Stimulated activated CD8-positive, alpha-beta memory T cell treated with anti-CD3 and anti-CD28 coated beads, Interleukin-12 subunit alpha, Interleukin-12 subunit beta, amount 100 ng/mL, for 24 hours (primary cell): ENCODE measurements around the gene ABHD4.
"Not testable (repeated sequence)": the region's sequence is repeated elsewhere in the genome, so short reads cannot be mapped to it uniquely, and the experiment has no call there.

Source experiments
- DNase-seq: peaks from one replicate; pipeline ENCODE4 v3.0.0-alpha.2; 2020; ENCODE audit errors: extremely low read depth

The ABHD4 gene

GRCh38 chr14:22598099-22598895 lies at the start of gene ABHD4:
Gene ABHD4, plus strand, starts transcription at chr14:22598300. Its CDS starts 7 bp downstream, at chr14:22598307.
- DNase-seq, result peak; percentile 21

GRCh38 chr14:22549324-22549962 lies 48.7 kb upstream of the ABHD4 start:
- DNase-seq, result no peak

GRCh38 chr14:22549981-22550673 lies 48.0 kb upstream of the ABHD4 start:
- no peak for DNase-seq

DNA sequence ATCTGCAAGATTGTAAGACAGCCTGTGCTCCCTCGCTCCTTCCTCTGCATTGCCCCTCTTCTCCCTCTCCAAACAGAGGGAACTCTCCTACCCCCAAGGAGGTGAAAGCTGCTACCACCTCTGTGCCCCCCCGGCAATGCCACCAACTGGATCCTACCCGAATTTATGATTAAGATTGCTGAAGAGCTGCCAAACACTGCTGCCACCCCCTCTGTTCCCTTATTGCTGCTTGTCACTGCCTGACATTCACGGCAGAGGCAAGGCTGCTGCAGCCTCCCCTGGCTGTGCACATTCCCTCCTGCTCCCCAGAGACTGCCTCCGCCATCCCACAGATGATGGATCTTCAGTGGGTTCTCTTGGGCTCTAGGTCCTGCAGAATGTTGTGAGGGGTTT lies 46.5 kb upstream of the ABHD4 start:
- no peak for DNase-seq

DNA sequence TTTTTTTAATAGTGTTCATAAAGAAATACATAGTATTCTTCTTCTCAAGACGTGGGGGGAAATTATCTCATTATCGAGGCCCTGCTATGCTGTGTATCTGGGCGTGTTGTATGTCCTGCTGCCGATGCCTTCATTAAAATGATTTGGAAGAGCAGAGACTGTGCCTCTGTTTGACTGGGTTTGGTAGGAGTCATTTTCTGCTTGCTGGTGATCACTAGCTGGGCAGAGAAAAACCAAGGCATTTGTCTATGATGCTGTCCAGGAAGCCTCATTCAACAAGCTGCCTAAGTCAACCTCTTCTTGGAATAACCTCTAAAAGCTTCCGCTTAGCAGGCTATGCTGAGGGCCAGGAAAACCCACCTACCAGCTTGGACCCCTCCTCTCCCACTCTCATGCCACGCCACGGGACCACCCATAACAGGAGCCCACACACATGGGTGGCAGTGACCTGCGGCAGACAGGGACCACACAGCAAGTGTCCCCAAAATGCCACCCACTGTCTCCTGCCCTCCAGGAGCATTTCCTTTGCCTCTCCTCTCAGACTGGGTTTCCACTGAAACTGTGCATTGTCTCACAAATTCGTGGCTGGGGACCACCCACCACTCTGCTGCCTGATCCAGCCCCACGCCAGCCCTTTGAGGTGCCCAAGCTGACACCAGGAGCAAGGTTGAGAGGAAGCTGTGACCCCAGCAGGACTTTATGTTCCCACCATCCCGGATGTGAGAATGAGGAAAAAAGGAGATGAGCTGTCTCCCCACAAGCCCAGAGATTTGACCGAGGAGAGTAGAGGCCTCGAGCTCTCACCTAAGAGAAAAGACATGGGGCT lies 45.9 kb upstream of the ABHD4 start:
- DNase-seq, result no peak

- DNase-seq, result no peak
These were observed 45.3 kb upstream of the ABHD4 start for GRCh38 chr14:22552827-22553076.

- DNase-seq, result no peak
These were observed 44.7 kb upstream of the ABHD4 start for GRCh38 chr14:22553445-22553844.

DNA sequence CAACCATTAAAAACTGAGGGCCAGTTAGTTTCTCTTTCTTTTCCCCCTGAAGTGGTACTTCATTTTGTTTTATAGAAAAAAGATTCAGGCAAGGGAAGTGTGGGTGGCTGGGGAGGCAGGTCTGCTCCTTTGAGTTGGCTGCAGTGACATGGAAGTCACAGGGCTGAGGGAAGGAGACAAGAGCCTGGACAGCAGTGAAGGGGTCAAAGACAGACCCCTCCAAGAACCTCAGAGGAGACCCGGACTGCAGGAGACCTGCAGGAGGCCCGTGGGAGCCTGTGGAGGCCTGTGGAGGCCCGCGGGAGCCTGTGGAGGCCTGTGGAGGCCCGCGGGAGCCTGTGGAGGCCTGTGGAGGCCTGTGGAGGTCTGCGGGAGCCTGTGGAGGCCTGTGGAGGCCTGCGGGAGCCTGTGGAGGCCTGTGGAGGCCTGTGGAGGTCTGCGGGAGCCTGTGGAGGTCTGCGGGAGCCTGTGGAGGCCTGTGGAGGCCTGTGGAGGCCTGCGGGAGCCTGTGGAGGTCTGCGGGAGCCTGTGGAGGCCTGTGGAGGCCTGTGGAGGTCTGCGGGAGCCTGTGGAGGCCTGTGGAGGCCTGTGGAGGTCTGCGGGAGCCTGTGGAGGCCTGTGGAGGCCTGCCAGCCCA lies 44.1 kb upstream of the ABHD4 start:
- not testable (repeated sequence) for DNase-seq

DNA sequence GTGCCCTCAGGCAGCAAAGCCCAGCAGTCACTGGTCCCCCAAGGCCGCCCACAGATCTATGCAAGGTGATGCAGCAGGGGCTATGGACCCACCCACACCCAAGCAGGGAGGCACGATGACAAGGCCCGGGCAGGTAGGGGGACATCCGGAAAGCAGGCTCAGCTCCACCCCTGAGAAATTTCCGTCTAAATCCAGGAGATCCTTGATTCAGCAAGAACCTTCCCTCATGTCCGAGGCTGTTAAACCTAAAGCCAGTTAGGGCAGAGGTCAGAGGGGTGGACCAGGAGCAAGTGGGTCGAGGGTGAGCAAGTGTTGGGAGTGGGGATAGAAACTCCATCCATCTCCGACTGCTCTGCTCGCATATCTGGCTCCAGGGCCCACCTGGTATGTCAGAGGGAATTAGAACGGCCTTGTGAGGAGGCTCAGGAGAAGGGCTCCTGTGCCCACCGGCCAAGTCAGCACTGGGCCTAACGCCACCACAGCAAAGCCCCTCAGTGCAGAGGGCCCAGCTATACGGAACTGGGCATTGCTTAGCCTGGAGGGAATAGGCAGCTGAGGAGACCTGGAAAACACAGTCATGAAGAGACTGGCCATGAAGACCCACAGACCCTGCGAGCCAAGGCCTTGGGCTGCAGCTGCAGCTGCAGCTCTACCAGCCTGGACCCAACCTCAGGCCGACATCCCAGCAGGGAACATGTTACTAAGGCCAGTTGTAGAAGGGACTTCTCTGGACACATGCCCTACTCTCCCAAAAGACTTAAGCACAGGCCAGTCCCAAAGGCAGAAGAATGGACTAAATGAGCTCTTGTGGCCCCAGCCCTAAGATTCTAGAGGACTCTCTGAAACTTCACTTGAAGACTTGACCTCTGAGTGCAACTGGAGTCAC lies 43.4 kb upstream of the ABHD4 start:
- no peak for DNase-seq

DNA sequence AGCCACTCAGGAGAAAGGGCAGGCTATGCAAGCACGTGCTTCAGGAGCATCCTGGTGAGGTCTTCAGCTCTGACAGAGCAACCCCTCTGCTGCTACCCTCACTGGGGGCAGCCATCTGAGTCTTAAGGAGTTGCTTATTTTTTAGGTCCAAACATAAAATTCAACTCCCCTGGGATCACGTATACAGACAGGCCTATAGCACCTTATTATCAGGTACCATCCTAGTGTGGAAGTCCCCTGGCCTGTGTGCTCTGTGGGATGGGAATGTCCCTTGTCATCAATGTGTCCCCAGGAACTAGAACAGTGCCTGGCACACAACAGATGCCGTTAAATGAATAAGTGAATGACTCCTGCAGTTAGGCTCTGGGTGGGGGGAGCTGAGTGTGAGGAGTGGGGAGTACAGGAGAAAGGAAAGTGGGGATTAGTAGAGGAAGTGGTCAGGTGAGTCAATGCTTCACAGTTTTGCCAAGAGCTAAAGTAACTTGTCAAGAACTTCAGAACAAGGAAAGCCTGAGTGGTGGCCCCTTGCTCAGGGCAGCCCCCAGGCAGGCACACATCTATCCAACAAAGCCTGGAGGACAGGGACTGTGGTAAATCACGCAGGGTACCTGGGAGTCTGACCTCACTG lies 42.6 kb upstream of the ABHD4 start:
- no peak for DNase-seq

GRCh38 chr14:22556021-22556989 lies 41.8 kb upstream of the ABHD4 start:
- DNase-seq, result peak; percentile 94

DNA sequence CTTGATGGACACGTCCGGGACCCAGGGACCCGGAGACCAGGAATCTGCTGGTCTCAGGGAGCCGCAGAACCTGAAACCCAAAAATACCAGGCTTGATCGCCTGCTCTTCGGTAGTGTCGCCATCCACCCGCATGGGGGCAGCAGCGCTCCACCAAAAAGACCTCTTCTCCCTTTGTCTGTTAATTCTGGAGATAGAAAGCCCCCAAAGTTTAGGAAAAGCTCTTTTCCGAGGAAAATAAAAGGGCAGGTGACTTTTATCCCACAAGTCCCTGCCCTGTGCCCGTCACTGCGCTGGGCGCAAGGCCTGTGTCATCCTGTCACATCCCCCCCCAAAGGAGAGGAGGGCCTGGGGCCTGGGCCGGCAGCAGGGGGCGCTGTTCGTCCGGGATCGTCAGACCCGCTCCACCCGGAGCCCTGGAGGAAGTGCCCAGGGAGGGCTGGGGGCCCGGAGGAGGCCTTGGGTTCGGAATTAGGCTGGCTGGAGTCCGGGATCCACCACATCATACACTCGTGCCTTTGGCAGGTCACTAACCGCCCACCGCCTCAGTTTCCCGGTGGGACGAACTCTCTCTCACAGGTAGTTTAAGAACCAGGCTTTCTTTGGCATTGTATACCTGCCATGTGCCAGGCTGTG lies 41.0 kb upstream of the ABHD4 start:
- peak; percentile 83 for DNase-seq

DNA sequence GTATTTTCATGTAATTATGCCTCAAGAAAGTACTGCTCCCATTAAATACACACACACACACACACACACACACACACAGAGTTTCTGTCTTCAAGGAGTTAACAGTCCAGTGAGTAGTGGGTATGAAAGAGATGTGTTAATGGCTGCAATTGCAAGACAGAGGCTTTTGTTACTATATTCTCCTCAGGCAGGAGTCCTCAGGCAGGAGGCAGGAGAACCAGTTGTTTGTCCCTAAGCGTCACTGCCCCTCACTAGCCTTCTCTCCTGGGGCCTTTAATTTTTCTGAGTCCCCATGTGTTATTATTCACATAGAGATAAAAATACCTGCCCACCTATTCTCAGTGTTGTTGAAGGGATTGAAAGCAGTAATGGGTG lies 40.3 kb upstream of the ABHD4 start:
- no peak for DNase-seq

- DNase-seq, result no peak
These were observed 39.7 kb upstream of the ABHD4 start for GRCh38 chr14:22558221-22558913.

- no peak for DNase-seq
These were observed 39.1 kb upstream of the ABHD4 start for GRCh38 chr14:22559041-22559440.

GRCh38 chr14:22560662-22561365 lies 37.3 kb upstream of the ABHD4 start:
- no peak for DNase-seq

DNA sequence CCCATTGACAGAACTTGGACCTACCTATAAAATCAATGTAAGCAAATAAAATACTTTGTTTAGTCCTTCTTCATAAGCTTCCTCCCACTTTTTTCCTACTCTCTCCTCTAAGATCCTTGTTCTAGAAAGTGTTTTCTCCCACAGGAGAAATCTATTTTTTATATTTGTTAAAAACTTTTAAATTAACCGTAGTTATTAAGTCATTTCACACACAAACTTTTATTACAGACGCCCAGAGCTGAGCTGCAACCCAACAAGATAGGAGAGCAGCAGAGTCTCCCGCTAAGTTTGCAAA lies 36.8 kb upstream of the ABHD4 start:
- no peak for DNase-seq
